DOHH2 (cell line): ENCODE results near the gene SARS1.

Source experiments
- EZH2phosphoT487 ChIP-seq: fragments of 200-600 bp; sonication (generic); IDR thresholded peaks from 2 replicates; pipeline ENCODE4 v1.6.1; 2017; ENCODE audit warnings: borderline replicate concordance, mild to moderate bottlenecking, antibody characterized with exemption, low read length, moderate library complexity, mixed read lengths
- TF ChIP-seq, protein P1 (sequence below): fragments of 200-600 bp; sonication (generic); IDR thresholded peaks from one replicate; pipeline ENCODE4 v1.5.1; 2014; ENCODE audit warnings: antibody characterized with exemption, mild to moderate bottlenecking, low read depth, low read length; ENCODE audit not compliant: poor library complexity, severe bottlenecking

DNA sequence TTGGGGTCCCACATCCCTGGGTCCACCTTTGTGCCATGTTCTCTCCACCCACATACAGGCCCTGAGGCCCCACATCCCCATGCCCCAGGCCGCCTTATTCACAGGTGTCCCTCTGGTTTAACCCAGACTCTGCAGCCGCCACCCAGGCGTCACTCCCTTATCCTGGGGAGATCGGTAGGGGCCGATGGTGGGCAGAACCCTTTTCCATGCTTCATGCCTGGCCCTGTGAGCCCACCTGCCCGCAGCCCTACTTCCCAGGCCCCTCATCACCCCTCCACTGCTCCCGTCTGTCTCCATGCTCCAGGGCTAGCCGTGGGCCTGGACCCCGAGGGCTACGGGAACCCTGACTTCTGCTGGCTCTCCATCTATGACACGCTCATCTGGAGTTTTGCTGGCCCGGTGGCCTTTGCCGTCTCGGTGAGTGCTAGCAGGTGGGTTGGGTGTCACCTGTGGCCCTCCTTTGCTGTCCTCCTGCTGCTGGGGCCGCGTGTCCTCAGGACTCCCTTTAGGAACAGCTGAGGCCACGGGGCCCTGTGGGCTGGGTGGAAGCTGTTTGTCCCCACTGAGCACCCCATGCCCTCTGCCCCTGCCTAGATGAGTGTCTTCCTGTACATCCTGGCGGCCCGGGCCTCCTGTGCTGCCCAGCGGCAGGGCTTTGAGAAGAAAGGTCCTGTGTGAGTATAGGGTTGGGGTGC, 57.1 kb downstream of the SARS1 start:
- TF ChIP-seq, protein P1, sequence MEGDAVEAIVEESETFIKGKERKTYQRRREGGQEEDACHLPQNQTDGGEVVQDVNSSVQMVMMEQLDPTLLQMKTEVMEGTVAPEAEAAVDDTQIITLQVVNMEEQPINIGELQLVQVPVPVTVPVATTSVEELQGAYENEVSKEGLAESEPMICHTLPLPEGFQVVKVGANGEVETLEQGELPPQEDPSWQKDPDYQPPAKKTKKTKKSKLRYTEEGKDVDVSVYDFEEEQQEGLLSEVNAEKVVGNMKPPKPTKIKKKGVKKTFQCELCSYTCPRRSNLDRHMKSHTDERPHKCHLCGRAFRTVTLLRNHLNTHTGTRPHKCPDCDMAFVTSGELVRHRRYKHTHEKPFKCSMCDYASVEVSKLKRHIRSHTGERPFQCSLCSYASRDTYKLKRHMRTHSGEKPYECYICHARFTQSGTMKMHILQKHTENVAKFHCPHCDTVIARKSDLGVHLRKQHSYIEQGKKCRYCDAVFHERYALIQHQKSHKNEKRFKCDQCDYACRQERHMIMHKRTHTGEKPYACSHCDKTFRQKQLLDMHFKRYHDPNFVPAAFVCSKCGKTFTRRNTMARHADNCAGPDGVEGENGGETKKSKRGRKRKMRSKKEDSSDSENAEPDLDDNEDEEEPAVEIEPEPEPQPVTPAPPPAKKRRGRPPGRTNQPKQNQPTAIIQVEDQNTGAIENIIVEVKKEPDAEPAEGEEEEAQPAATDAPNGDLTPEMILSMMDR, result no peak
- no peak for TF ChIP-seq EZH2phosphoT487
